Body of pancreas (tissue), 4 donors: ENCODE measurements around the gene FAM240B. TPM values are rescaled to one million over a fixed set of nuclear protein-coding genes. Genes with fewer than 3 reads are reported as not detected.

ENCODE experiments used
- ATAC-seq: fragments of 150-250 bp; one replicate; pipeline ENCODE4 v1.9.1; 2016
- DNase-seq, 4 donors: peaks; one replicate each; pipeline ENCODE4 v3.0.0-alpha.2; 2019
- H3K27ac ChIP-seq, 4 donors: fragments of 200-600 bp; sonication (generic); 1 replicate in 3 of 4; 2 replicates in 1 of 4; pipeline versions ENCODE4 v1.5.1 to v1.6.1; 2016 to 2019; ENCODE audit warnings: mild to moderate bottlenecking in 1 of 4, mixed read lengths in 1 of 4, moderate library complexity in 1 of 4
- H3K27me3 ChIP-seq, 2 donors: fragments of 200-600 bp; sonication (generic); one replicate each; pipeline ENCODE4 v1.6.0; 2016; ENCODE audit warnings: mild to moderate bottlenecking in 1 of 2
- H3K36me3 ChIP-seq, 2 donors: fragments of 200-600 bp; sonication (generic); replicated peaks in 1 of 2; 2 replicates each; pipeline ENCODE4 v1.5.1; 2016; ENCODE audit warnings: low read depth in 2 of 2; ENCODE audit not compliant: insufficient read depth in 1 of 2
- H3K4me1 ChIP-seq: fragments of 200-600 bp; sonication (generic); one replicate; pipeline ENCODE4 v1.6.0; 2016
- H3K4me3 ChIP-seq, 2 donors: fragments of 200-600 bp; sonication (generic); 1 replicate in 1 of 2; 2 replicates in 1 of 2; pipeline ENCODE4 v1.5.1; 2016 to 2019
- H3K9me3 ChIP-seq, 3 donors: fragments of 200-600 bp; sonication (generic); 1 replicate in 2 of 3; 2 replicates in 1 of 3; pipeline ENCODE4 v1.5.1; 2016
- POLR2A ChIP-seq, 3 donors: fragments of 450-650 bp; IDR thresholded peaks; one replicate each; pipeline ENCODE4 v1.6.1; 2016; ENCODE audit warnings: antibody characterized with exemption in 3 of 3, mild to moderate bottlenecking in 2 of 3
- WGBS, 2 donors: methylation state at CpG; one replicate each; pipeline ENCODE4 v1.1.5; 2017; 5-methylcytosine and 5-hydroxymethylcytosine counted together
- intact Hi-C: fragments of 100-400 bp; cut with DNase I; formaldehyde crosslinking; loops from one replicate; pipeline ENCODE4 v1.15.1; 2023
- total RNA-seq, 2 donors: library from RNA; depleted of rRNA; stranded (reverse); fragments of >200 nt; gene quantifications; one replicate each; pipeline ENCODE4 v1.1.0, GENCODE V29; 2016
- TF ChIP-seq, protein P1 (sequence below), 7 experiments: fragments of 450-650 bp in 4 of 7; fragments of 200-600 bp in 3 of 7; sonication (generic) in 3 of 7; IDR thresholded peaks; one replicate each; pipeline ENCODE4 v1.5.1; 2016 to 2019; ENCODE audit warnings: antibody characterized with exemption in 7 of 7

The FAM240B gene
- total RNA-seq: not detected

DNA sequence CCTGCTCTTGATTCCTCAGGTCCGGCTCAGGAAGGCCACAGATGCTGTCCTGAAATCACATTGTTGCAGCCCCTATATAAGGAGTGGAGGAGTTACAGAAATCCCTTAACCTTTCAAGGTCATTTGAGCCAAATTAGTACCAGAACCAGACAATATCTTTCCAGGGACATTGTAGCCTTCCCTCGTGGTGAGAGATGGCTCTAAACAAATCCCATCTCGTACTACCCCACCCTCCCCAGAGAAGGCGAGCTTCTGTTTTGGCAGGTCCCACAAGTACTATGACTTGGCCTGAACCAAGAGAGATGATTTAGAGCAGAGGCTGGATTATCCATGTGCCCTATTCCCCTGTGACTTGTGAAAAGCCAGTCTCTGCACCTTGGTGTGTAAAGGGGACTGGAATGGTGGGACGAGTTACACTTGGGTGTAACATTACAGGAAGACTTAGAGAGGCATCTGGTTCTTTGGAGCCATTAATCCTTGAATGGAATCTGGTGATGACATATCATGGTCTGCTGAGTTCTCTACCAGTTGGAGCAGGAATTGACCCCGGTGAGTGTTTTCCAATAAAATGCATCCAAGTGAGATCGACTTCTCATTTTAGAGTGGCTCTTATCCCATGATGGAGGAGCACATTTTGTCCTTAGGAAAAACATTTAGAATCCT, at the start of gene FAM240B:
Gene FAM240B, minus strand, starts transcription at position 51 of the 663 bp plus-strand sequence. CDS start 16,134 bp downstream, outside the sequence.
- intact Hi-C loops: no loop called here
- no peak within 1 kb of the TSS for H3K27ac ChIP-seq
- H3K36me3 ChIP-seq: no peaks in the 10 kb centered on the region
- H3K9me3 ChIP-seq: no peaks in the 10 kb centered on the region
- H3K27me3 ChIP-seq: no peaks in the 10 kb centered on the region
- no peak within 1 kb of the TSS for H3K4me3 ChIP-seq
- H3K4me1 ChIP-seq: no peaks in the 10 kb centered on the region
- no peak for DNase-seq
- 59 to 64% methylated on average over 7 of the region's 7 CpGs for WGBS, 2 donors
- ATAC-seq: no peak
- TF ChIP-seq, protein P1, sequence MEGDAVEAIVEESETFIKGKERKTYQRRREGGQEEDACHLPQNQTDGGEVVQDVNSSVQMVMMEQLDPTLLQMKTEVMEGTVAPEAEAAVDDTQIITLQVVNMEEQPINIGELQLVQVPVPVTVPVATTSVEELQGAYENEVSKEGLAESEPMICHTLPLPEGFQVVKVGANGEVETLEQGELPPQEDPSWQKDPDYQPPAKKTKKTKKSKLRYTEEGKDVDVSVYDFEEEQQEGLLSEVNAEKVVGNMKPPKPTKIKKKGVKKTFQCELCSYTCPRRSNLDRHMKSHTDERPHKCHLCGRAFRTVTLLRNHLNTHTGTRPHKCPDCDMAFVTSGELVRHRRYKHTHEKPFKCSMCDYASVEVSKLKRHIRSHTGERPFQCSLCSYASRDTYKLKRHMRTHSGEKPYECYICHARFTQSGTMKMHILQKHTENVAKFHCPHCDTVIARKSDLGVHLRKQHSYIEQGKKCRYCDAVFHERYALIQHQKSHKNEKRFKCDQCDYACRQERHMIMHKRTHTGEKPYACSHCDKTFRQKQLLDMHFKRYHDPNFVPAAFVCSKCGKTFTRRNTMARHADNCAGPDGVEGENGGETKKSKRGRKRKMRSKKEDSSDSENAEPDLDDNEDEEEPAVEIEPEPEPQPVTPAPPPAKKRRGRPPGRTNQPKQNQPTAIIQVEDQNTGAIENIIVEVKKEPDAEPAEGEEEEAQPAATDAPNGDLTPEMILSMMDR (IDR thresholded peaks at IDR 0.05): no peak
- TF ChIP-seq POLR2A (IDR thresholded peaks at IDR 0.05): no peak

DNA sequence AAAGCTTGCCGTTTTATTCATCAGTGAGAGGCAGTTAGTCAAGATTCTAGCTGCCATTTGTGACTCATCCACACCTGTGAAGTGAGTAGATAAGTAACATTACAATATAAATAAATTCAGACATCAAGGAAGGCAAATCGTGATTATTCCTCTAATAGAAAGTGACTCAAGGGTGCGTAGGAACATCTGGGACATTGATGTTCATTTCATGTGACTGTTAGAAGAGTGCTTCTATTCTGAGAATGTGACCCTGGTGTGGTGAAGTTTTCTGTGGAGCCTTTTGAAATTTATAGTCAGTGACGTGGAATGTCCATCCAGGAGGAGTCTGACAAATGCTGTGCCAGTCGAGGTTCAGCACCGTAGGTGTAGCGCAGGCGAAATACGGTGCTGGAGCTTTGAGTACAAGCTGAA, 48.4 kb upstream of the FAM240B start:
- TF ChIP-seq, protein P1 (IDR thresholded peaks at IDR 0.05): no peak
- TF ChIP-seq POLR2A (IDR thresholded peaks at IDR 0.05): no peak
- no peak overlapping the region for H3K27ac ChIP-seq
- DNase-seq (no peak), ATAC-seq (no peak)
- H3K4me3 ChIP-seq: no peak overlapping the region
- intact Hi-C loops: no loop called here
- no peaks in the 10 kb centered on the region for H3K4me1 ChIP-seq
- H3K9me3 ChIP-seq: no peaks in the 10 kb centered on the region
- H3K27me3 ChIP-seq: no peaks in the 10 kb centered on the region
- H3K36me3 ChIP-seq: no peaks in the 10 kb centered on the region
- WGBS, 2 donors: 71 to 78% methylated on average over 9 of the region's 9 CpGs

DNA sequence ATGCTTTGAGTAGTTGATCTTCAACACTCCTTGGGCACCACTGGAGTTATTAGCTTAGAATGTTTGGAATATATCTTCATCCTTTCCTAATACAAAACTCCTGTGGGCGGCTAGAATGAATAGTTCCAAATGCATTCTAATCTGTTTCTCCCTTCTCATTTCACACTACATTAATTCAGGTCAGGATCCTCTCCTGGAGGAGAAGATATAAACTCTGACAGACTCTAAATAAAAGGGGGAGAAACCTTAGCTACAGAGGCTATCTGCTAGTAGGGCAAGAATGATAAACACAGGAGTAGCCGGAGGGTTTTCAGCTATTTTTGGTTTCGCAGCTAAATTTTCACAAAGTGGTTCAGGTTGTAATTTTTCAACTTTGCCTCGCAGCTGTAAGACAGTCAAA, 45.2 kb upstream of the FAM240B start:
- no peak for DNase-seq
- no peak for TF ChIP-seq POLR2A (IDR thresholded peaks at IDR 0.05)
- TF ChIP-seq, protein P1 (IDR thresholded peaks at IDR 0.05): no peak

DNA sequence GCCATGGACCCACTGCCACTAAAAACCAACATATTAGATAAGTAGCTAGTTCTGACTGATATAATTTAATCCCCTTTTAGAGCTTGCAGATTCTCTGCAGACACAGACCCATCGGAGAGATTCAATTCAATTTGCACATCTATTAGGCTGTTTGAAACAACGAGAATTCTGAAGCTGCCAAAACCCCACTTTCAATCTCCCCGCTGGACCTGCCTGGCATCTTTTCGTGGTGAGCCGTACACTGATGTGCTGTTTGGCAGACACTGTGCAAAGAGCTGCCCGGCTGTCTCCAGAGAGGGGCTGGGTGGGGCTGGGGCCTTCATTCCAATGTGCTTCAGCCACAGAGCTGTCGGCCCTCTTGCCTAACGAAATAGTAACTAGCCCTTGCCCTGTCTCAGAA, 42.1 kb upstream of the FAM240B start:
- 62% methylated on average over 8 of the region's 8 CpGs for WGBS, 2 donors
- H3K27me3 ChIP-seq: no peaks in the 10 kb centered on the region
- no peak for DNase-seq
- H3K9me3 ChIP-seq: no peaks in the 10 kb centered on the region
- H3K36me3 ChIP-seq: no peaks in the 10 kb centered on the region
- H3K4me3 ChIP-seq: no peak overlapping the region
- no peak for TF ChIP-seq POLR2A (IDR thresholded peaks at IDR 0.05)
- TF ChIP-seq, protein P1 (IDR thresholded peaks at IDR 0.05): no peak
- no peaks in the 10 kb centered on the region for H3K4me1 ChIP-seq
- ATAC-seq: no peak
- intact Hi-C loops: no loop called here
- H3K27ac ChIP-seq: no peak overlapping the region

More for the DNA sequence above, 45.2 kb upstream of the FAM240B start:
- ATAC-seq: no peak
- no peaks in the 10 kb centered on the region for H3K27me3 ChIP-seq
- no peaks in the 10 kb centered on the region for H3K4me1 ChIP-seq
- H3K36me3 ChIP-seq: no peaks in the 10 kb centered on the region
- intact Hi-C loops: no loop called here
- WGBS, 2 donors: 58 to 64% methylated on average over 4 of the region's 4 CpGs
- no peak overlapping the region for H3K27ac ChIP-seq
- no peaks in the 10 kb centered on the region for H3K9me3 ChIP-seq
- no peak overlapping the region for H3K4me3 ChIP-seq

DNA sequence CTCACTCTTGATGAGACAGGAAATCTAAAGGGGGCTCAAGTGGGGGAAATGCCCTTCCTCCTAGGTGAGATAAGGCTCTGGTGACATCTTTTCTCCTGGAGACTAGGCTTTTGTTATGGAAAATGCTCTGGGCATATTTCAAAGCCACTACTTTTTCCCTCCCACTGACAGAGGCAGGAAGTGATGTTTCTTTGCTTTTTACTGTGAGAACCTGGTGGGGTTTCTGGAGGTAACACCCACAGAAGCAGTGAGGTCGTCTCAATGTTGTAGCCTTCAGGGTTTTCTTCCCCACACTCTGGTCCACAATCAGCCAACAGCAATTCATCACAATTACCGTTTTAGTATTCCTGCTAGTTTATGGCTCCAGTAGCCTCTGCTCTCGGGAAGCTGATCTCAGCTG, 41.4 kb upstream of the FAM240B start:
- Histone ChIP-seq H3K27me3 (no peaks in the 10 kb centered on the region), H3K36me3 (no peaks in the 10 kb centered on the region), H3K4me3 (no peak overlapping the region), H3K9me3 (no peaks in the 10 kb centered on the region), H3K27ac (no peak overlapping the region), H3K4me1 (no peaks in the 10 kb centered on the region)
- intact Hi-C loops: no loop called here
- 23 to 31% methylated on average over 3 of the region's 3 CpGs for WGBS, 2 donors
- no peak for DNase-seq
- ATAC-seq: no peak
- no peak for TF ChIP-seq POLR2A (IDR thresholded peaks at IDR 0.05)
- TF ChIP-seq, protein P1 (IDR thresholded peaks at IDR 0.05): no peak
